ENCODE data around the gene AATF. TPM values are rescaled to one million over a fixed set of nuclear protein-coding genes. Genes with fewer than 3 reads are reported as not detected.

AATF gene
- polyA plus RNA-seq, 10 donors, result 19.6 to 26.2 (median 21.9) TPM

GRCh38 chr17:37098910-37099664 lies 150.3 kb downstream of the AATF start:
- no peak for DNase-seq

GRCh38 chr17:37100231-37100630 lies 151.5 kb downstream of the AATF start:
- no peak for DNase-seq

- DNase-seq, result no peak
Observed at GRCh38 chr17:37101306-37101705, 152.6 kb downstream of the AATF start.

DNA sequence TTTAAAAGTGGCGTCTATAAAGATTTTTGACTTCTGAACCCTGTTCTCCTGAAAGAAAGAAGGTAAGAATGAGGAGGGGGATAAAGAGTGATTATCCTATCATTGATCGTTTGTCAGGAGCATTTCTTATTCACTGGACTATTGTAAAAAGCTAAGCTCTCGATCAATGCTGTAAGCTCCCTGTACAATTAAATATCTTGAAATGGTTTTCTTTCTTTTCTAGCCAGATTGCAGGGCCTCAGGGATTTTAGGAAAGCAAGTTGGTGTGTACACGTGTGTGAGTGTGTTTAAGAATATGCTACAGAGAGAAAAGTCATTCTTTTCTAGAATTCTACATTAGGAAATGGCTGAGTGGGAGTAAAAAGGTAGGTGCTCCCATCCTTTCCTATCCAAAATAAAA lies 154.5 kb downstream of the AATF start:
- no peak for DNase-seq

DNA sequence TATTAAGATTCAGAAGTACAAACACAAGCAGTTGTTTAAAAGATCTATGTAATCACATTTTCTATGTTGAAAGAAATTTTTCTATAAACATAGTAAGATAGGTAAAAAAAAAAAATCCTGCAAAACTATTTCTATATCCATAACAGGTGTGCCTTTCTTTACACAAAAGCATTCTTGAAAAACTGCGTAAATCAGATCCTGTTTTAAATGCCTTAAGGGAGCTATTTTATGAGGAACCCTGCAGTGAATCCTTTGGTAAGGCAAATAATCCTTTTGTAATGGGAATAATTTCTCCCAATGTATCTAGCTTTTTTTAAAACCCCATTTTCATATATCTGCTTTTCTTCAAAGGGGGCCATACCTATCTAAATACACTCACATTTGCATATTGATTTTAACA lies 157.3 kb downstream of the AATF start:
- no peak for DNase-seq

Other genes starting within 250 kb of the AATF start
- gene LHX1, start 11.5 kb upstream of the AATF start, polyA plus RNA-seq (ENCODE audit: insufficient read length in 10 of 10), result under 1 TPM in 2 of 10 donors, not detected in 8; 0.11 TPM

All from muscle of back (tissue), 11 donors.